K562 (cell line): ENCODE results near the gene CCDC183. TPM values are rescaled to one million over a fixed set of nuclear protein-coding genes. Genes with fewer than 3 reads are reported as not detected.
A peak's percentile ranks its signal among the peaks of the same experiment; 100 is the strongest.

Experiments used
- ATAC-seq: fragments of 200-7000 bp; cut with Tn5 transposase; 3 replicates; pipeline ENCODE4 v1.9.1; 2020; ENCODE audit warnings: moderate library complexity
- BruUV-seq: library from RNA; stranded (reverse); fragments of 400-500 nt; replicated peaks from 2 replicates; lab custom pipeline; 2021; lab: Mats Ljungman, UMichigan
- CTCF ChIA-PET: fragments of 300-600 bp; formaldehyde crosslinking; extraction: SDS; loops from one replicate; lab custom pipeline; 2021; ENCODE audit warnings: low intra/inter-chr PET ratio; lab: Yijun Ruan, JAX
- POLR2A ChIA-PET: fragments of 300-600, 350-650 bp; sonication (Branson Sonifier 250); formaldehyde crosslinking; extraction: SDS; loops from one replicate; lab custom pipeline; 2021; ENCODE audit warnings: antibody characterized with exemption, inconsistent platforms; lab: Yijun Ruan, JAX
- DNase-seq, 4 experiments: peaks; one replicate each; pipeline versions ENCODE4 v3.0.0 to v3.0.0-alpha.2; 2011 to 2018; ENCODE audit warnings: low spot score in 3 of 4, mixed read lengths in 3 of 4; ENCODE audit errors: extremely low read depth in 1 of 4
- FAIRE-seq: peaks from 2 replicates; lab custom pipeline; 2011; peaks lifted over from hg19 to GRCh38; lab: Jason Lieb, UNC
- H2AFZ ChIP-seq: 2 replicates; pipeline ENCODE4 v1.6.0; 2011; ENCODE audit warnings: low read depth, low read length, control low read depth, inconsistent platforms
- H3K27ac ChIP-seq: fragments of 200-600 bp; 3 replicates; pipeline ENCODE4 v1.8.0; 2011; ENCODE audit warnings: low read depth, mild to moderate bottlenecking, control low read depth, inconsistent platforms, low read length, moderate library complexity, mixed read lengths; ENCODE audit errors: extremely low read depth
- H3K27me3 ChIP-seq, 2 experiments: fragments of 300-600 bp in 1 of 2; 2 replicates in 1 of 2; 3 replicates in 1 of 2; pipeline versions ENCODE4 v1.6.0 to v1.8.0; 2011; ENCODE audit warnings: inconsistent platforms in 2 of 2, low read length in 2 of 2, mild to moderate bottlenecking in 1 of 2, mixed read lengths in 1 of 2, moderate library complexity in 1 of 2; ENCODE audit not compliant: control insufficient read depth in 2 of 2, insufficient read depth in 2 of 2
- H3K36me3 ChIP-seq: fragments of 300-600 bp; 3 replicates; pipeline ENCODE4 v1.8.0; 2011; ENCODE audit warnings: mild to moderate bottlenecking, low read length, inconsistent platforms; ENCODE audit not compliant: control insufficient read depth, insufficient read depth
- H3K4me1 ChIP-seq, 2 experiments: fragments of 200-600 bp in 1 of 2; replicated peaks in 1 of 2; 2 replicates in 1 of 2; 3 replicates in 1 of 2; pipeline versions ENCODE4 v1.5.1 to v1.8.0; 2011; ENCODE audit warnings: inconsistent platforms in 2 of 2, low read length in 2 of 2, mild to moderate bottlenecking in 1 of 2, mixed read lengths in 1 of 2, moderate library complexity in 1 of 2; ENCODE audit not compliant: control insufficient read depth in 2 of 2, insufficient read depth in 2 of 2
- H3K4me2 ChIP-seq: 2 replicates; pipeline ENCODE4 v1.6.1; 2011; ENCODE audit warnings: low read length, control low read depth, inconsistent platforms, mixed read lengths; ENCODE audit not compliant: insufficient read depth
- H3K4me3 ChIP-seq: fragments of 200-600 bp; sonication (generic), shearing (Covaris generic); 2 replicates; pipeline ENCODE4 v1.5.1; 2016; ENCODE audit warnings: control low read depth, inconsistent platforms
- H3K79me2 ChIP-seq: fragments of 200-600 bp; 3 replicates; pipeline ENCODE4 v1.8.0; 2011; ENCODE audit warnings: low read length, inconsistent platforms; ENCODE audit not compliant: control insufficient read depth, insufficient read depth
- H3K9ac ChIP-seq, 2 experiments: 2 replicates each; pipeline versions ENCODE4 v1.6.0 to v1.6.1; 2011; ENCODE audit warnings: low read depth in 2 of 2, low read length in 2 of 2, control low read depth in 1 of 2, inconsistent platforms in 1 of 2, mild to moderate bottlenecking in 1 of 2, mixed read lengths in 1 of 2; ENCODE audit not compliant: insufficient read depth in 1 of 2
- H3K9me1 ChIP-seq: one replicate; pipeline ENCODE4 v1.6.0; 2011; ENCODE audit warnings: inconsistent platforms, mild to moderate bottlenecking, low read length, moderate library complexity; ENCODE audit not compliant: control insufficient read depth, insufficient read depth
- H3K9me3 ChIP-seq: replicated peaks from 2 replicates; pipeline ENCODE4 v1.5.1; 2011; ENCODE audit warnings: low read depth, low read length, inconsistent platforms; ENCODE audit not compliant: control insufficient read depth, insufficient read depth
- H4K20me1 ChIP-seq: replicated peaks from 2 replicates; pipeline ENCODE4 v1.6.1; 2011; ENCODE audit warnings: low read length, inconsistent platforms, mixed read lengths; ENCODE audit not compliant: control insufficient read depth, insufficient read depth
- ADNP ChIP-seq: fragments of 200-800 bp; sonication (Bioruptor generic); IDR thresholded peaks from 2 replicates; pipeline ENCODE4 v1.6.1; 2016; ENCODE audit warnings: missing genetic modification characterization, missing compliant biosample characterization
- BCOR ChIP-seq: fragments of 450-650 bp; IDR thresholded peaks from 2 replicates; pipeline ENCODE4 v1.6.1; 2016
- FOXA3 ChIP-seq, 2 experiments: fragments of 450-650 bp in 1 of 2; sonication (generic) in 1 of 2; formaldehyde crosslinking; IDR thresholded peaks in 1 of 2; conservative IDR thresholded peaks in 1 of 2; 2 replicates each; pipeline versions ENCODE4 v1.4.0 to v1.8.0; 2020 to 2022; ENCODE audit warnings: mild to moderate bottlenecking in 2 of 2, missing genetic modification reagents in 1 of 2
- HNRNPUL1 ChIP-seq: fragments of 200-400 bp; formaldehyde crosslinking; IDR thresholded peaks from 2 replicates; pipeline ENCODE4 v1.6.1; 2017; ENCODE audit warnings: low read length
- KDM1A ChIP-seq, 2 experiments: fragments of 450-650 bp; IDR thresholded peaks; 2 replicates each; pipeline ENCODE4 v1.6.1; 2016; ENCODE audit warnings: mild to moderate bottlenecking in 2 of 2
- SMARCA5 ChIP-seq: fragments of 450-650 bp; IDR thresholded peaks from 2 replicates; pipeline ENCODE4 v1.6.1; 2016
- TAF9B ChIP-seq: fragments of 450-650 bp; IDR thresholded peaks from 2 replicates; pipeline ENCODE4 v1.6.1; 2018; ENCODE audit warnings: mild to moderate bottlenecking; ENCODE audit not compliant: partially characterized antibody
- TEAD4 ChIP-seq, 2 experiments: sonication (generic) in 1 of 2; formaldehyde crosslinking in 1 of 2; IDR thresholded peaks; 2 replicates each; pipeline versions ENCODE4 v1.6.1 to v1.8.0; 2012 to 2022; ENCODE audit warnings: borderline replicate concordance in 1 of 2, inconsistent platforms in 1 of 2, low read length in 1 of 2, mild to moderate bottlenecking in 1 of 2, missing genetic modification reagents in 1 of 2
- ZFP36 ChIP-seq: fragments of 150-350 bp; IDR thresholded peaks from 2 replicates; pipeline ENCODE4 v1.6.1; 2018; ENCODE audit warnings: low read length, low read depth; ENCODE audit not compliant: partially characterized antibody
- WGBS: fragments of 100-300 bp; shearing (Covaris generic); methylation state at CpG from one replicate; pipeline ENCODE4 v1.1.6; 2016; ENCODE audit warnings: low coverage, mixed read lengths; ENCODE audit not compliant: insufficient coverage; ENCODE audit errors: missing lambda C conversion rate; 5-methylcytosine and 5-hydroxymethylcytosine counted together
- in situ Hi-C: fragments of 300-500 bp; cut with MboI; formaldehyde crosslinking; loops from 4 replicates; pipeline ENCODE4 v1.15.0; 2018; ENCODE audit warnings: inconsistent platforms, mixed read lengths
- intact Hi-C: fragments of 100-400 bp; cut with micrococcal nuclease; formaldehyde crosslinking; loops from 2 replicates; pipeline ENCODE4 v1.14.2; 2022
- polyA plus RNA-seq, 8 experiments: library from polyadenylated mRNA; depleted of rRNA in 4 of 8; stranded (reverse) in 5 of 8; unstranded in 3 of 8; fragments of >200 nt; fragmentation: Nextera tagmentation in 2 of 8; fragmentation: Illumina TruSeq in 1 of 8; extraction: Ambion mirVana in 2 of 8; extraction: Trizol in 1 of 8; gene quantifications; 2 replicates each; pipeline versions ENCODE4 v1.2.1 to v1.2.3, GENCODE V29; 2011 to 2014; ENCODE audit warnings: inconsistent platforms in 1 of 8, missing spikeins in 1 of 8
- total RNA-seq, 7 experiments: library from RNA; depleted of rRNA in 6 of 7; stranded (reverse); fragments of >200 nt in 6 of 7; fragmentation: Illumina TruSeq in 2 of 7; extraction: Trizol in 2 of 7; gene quantifications; 2 replicates each; pipeline versions ENCODE4 v1.2.1 to v1.2.3, GENCODE V29; 2011 to 2021; ENCODE audit warnings: low replicate concordance in 1 of 7
- TF ChIP-seq, protein P1 (sequence below): fragments of 250-450 bp; sonication (Bioruptor Pico); IDR thresholded peaks from 2 replicates; pipeline ENCODE4 v1.4.0; 2020

CCDC183 gene
- total and polyA plus RNA-seq, 9 of the 15 experiments (the other 6 are each of a cell fraction or from before 2014, with no cell fraction given) = 0.21 to 0.60 (median 0.29) TPM; not detected in 4

DNA sequence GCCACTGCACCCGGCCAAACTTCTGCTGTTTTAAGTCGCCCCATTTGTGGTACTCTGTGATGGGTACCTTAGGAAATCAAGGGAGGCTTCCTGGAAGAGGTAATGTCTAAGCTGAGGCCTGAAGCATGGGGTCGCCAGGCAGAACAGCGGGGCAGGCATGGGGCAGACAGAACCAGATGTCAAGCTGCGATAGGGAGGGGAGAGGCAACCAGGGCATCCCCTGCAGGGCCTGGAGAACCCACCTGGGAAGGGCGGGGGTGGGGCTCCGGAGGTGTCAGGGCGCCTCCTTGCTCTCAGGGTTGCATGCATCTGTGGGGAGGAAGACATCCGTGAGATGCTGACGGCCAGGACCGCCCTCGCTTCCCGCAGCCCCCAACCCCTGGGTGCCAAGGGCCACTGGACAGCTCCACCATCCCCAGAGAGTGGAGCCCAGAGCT, 34.6 kb upstream of the CCDC183 start:
- Histone ChIP-seq H3K4me3 (no peak overlapping the region), H3K9ac (peak overlapping the region in 1 of 2 experiments; percentile 76; a peak in 2 of 4 replicates), H3K4me2 (no peak overlapping the region), H3K36me3 (no peaks in the 10 kb centered on the region), H3K27ac (no peak overlapping the region), H3K4me1 (peaks cover 8 to 78% of the 10 kb centered on the region in 2 experiments; a peak in 4 of 5 replicates), H3K9me1 (no peaks in the 10 kb centered on the region), H3K9me3 (no peaks in the 10 kb centered on the region), H3K79me2 (no peaks in the 10 kb centered on the region), H2AFZ (no peak overlapping the region), H3K27me3 (no peaks in the 10 kb centered on the region), H4K20me1 (no peaks in the 10 kb centered on the region)
- ATAC-seq (no peak), DNase-seq (peak in 1 of 4 experiments; percentile 42), FAIRE-seq (no peak)
- no TSS peak for BruUV-seq
- POLR2A ChIA-PET = interaction anchor here (0.5 to 1.6 kb wide), 3 partner anchors 10 to 1209 kb away, joined by 3 to 6 read pairs (median 3); no protein-coding TSS in a partner anchor
- whole genome bisulfite sequencing = 37% methylated on average over 5 of the region's 13 CpGs
- no peak for TF ChIP-seq TEAD4 (IDR thresholded peaks at IDR 0.05; ENCODE audit: low read length)
- TF ChIP-seq TEAD4 (CRISPR knock-in tag; IDR thresholded peaks at IDR 0.05; ENCODE audit: borderline replicate concordance) = peak; percentile 68
- no peak for TF ChIP-seq TAF9B
- TF ChIP-seq KDM1A (IDR thresholded peaks at IDR 0.05) = peak; percentile 44 to 53; a peak in 2 of 4 replicates
- TF ChIP-seq, protein P1, sequence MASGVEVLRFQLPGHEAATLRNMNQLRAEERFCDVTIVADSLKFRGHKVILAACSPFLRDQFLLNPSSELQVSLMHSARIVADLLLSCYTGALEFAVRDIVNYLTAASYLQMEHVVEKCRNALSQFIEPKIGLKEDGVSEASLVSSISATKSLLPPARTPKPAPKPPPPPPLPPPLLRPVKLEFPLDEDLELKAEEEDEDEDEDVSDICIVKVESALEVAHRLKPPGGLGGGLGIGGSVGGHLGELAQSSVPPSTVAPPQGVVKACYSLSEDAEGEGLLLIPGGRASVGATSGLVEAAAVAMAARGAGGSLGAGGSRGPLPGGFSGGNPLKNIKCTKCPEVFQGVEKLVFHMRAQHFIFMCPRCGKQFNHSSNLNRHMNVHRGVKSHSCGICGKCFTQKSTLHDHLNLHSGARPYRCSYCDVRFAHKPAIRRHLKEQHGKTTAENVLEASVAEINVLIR (CRISPR knock-in tag) = no peak
- TF ChIP-seq SMARCA5 = peak; percentile 4; the same call in 1 of the 2 replicates
- peak; percentile 89 for TF ChIP-seq ZFP36
- TF ChIP-seq ADNP = 0 out of 2 replicates have a peak, but pooled peaks have one; percentile 22
- peak; percentile 82 for TF ChIP-seq BCOR
- no peak for TF ChIP-seq HNRNPUL1
- no peak for TF ChIP-seq FOXA3 (CRISPR knock-in tag; conservative IDR thresholded peaks at IDR 0.05 in 1 of 2, IDR thresholded peaks at IDR 0.05 in 1 of 2)
- in situ Hi-C loops (no loop called here), intact Hi-C loops (no loop called here)
- CTCF ChIA-PET = no interaction called here
